H1 (cell line): ENCODE data around the gene CDH2. TPM values are rescaled to one million over a fixed set of nuclear protein-coding genes. Genes with fewer than 3 reads are reported as not detected.

Experiments
- CTCF ChIA-PET: fragments of 300-600 bp; sonication (Branson Sonifier 250); formaldehyde crosslinking; loops from one replicate; lab custom pipeline; 2021; ENCODE audit not compliant: partially characterized antibody; lab: Charles Lee
- POLR2A ChIA-PET: fragments of 300-600 bp; sonication (Branson Sonifier 250); formaldehyde crosslinking; loops from one replicate; lab custom pipeline; 2021; ENCODE audit warnings: inconsistent platforms; ENCODE audit not compliant: partially characterized antibody; lab: Charles Lee
- DNase-seq, 2 experiments: peaks; one replicate each; pipeline versions ENCODE4 v3.0.0 to v3.0.0-alpha.2; 2010 to 2022; ENCODE audit warnings: low spot score in 2 of 2, low read depth in 1 of 2, mixed read lengths in 1 of 2
- FAIRE-seq: peaks from 2 replicates; lab custom pipeline; 2011; peaks lifted over from hg19 to GRCh38; lab: Jason Lieb, UNC
- H2AFZ ChIP-seq: 2 replicates; pipeline ENCODE4 v1.8.1; 2012; ENCODE audit warnings: low read length, inconsistent platforms
- H2AK5ac ChIP-seq: 2 replicates; pipeline ENCODE4 v1.6.1; 2013; ENCODE audit warnings: low read depth, low read length
- H2BK120ac ChIP-seq: replicated peaks from 2 replicates; pipeline ENCODE3; 2013; ENCODE audit warnings: low read depth, low read length, inconsistent platforms
- H2BK12ac ChIP-seq: 2 replicates; pipeline ENCODE4 v1.6.1; 2013; ENCODE audit warnings: low read depth, low read length
- H2BK15ac ChIP-seq: 2 replicates; pipeline ENCODE4 v1.6.1; 2013; ENCODE audit warnings: low read length
- H2BK20ac ChIP-seq: 2 replicates; pipeline ENCODE4 v1.6.1; 2013; ENCODE audit warnings: low read length
- H2BK5ac ChIP-seq: 2 replicates; pipeline ENCODE4 v1.6.1; 2013; ENCODE audit warnings: low read depth, low read length
- H3K14ac ChIP-seq: 2 replicates; pipeline ENCODE4 v1.6.1; 2013; ENCODE audit warnings: inconsistent platforms; ENCODE audit not compliant: insufficient read length
- H3K18ac ChIP-seq: 2 replicates; pipeline ENCODE4 v1.6.1; 2013; ENCODE audit warnings: low read length; ENCODE audit errors: extremely low read depth
- H3K23ac ChIP-seq: 2 replicates; pipeline ENCODE4 v1.6.1; 2013; ENCODE audit warnings: inconsistent platforms; ENCODE audit not compliant: insufficient read length
- H3K23me2 ChIP-seq: 2 replicates; pipeline ENCODE4 v1.6.1; 2013; ENCODE audit warnings: low read depth, low read length
- H3K27ac ChIP-seq: 2 replicates; pipeline ENCODE4 v1.6.1; 2011; ENCODE audit warnings: low read depth, low read length, inconsistent platforms
- H3K27me3 ChIP-seq, 4 experiments: replicated peaks in 1 of 4; 1 replicate in 1 of 4; 2 replicates in 3 of 4; pipeline versions ENCODE4 v1.6.1 to v1.8.1; 2011 to 2013; ENCODE audit warnings: low read length in 3 of 4, mild to moderate bottlenecking in 3 of 4, inconsistent platforms in 2 of 4, mixed read lengths in 2 of 4, moderate library complexity in 1 of 4; ENCODE audit not compliant: control insufficient read depth in 3 of 4, insufficient read depth in 3 of 4; ENCODE audit errors: extremely low read depth in 1 of 4
- H3K36me3 ChIP-seq, 4 experiments: 2 replicates each; pipeline versions ENCODE4 v1.6.1 to v1.8.1; 2011 to 2013; ENCODE audit warnings: mild to moderate bottlenecking in 4 of 4, low read length in 3 of 4, moderate library complexity in 2 of 4, control low read depth in 1 of 4, inconsistent platforms in 1 of 4; ENCODE audit not compliant: insufficient read depth in 4 of 4, control insufficient read depth in 2 of 4
- H3K4ac ChIP-seq: replicated peaks from 2 replicates; pipeline ENCODE3; 2013; ENCODE audit warnings: low read length, low read depth, mixed read lengths, inconsistent platforms; ENCODE audit not compliant: insufficient read length
- H3K4me1 ChIP-seq, 4 experiments: replicated peaks in 1 of 4; 1 replicate in 1 of 4; 2 replicates in 3 of 4; pipeline versions ENCODE4 v1.6.1 to v1.8.1; 2011 to 2013; ENCODE audit warnings: low read length in 3 of 4, inconsistent platforms in 2 of 4, mixed read lengths in 1 of 4; ENCODE audit not compliant: insufficient read depth in 4 of 4, control insufficient read depth in 3 of 4
- H3K4me2 ChIP-seq, 2 experiments: 2 replicates each; pipeline versions ENCODE4 v1.6.1 to v1.8.1; 2011 to 2013; ENCODE audit warnings: low read depth in 2 of 2, low read length in 2 of 2, control low read depth in 1 of 2, inconsistent platforms in 1 of 2, mild to moderate bottlenecking in 1 of 2; ENCODE audit not compliant: insufficient read depth in 1 of 2
- H3K4me3 ChIP-seq, 4 experiments: fragments of 200-600, 300-600 bp in 1 of 4; sonication (generic), shearing (Covaris generic), sonication (Bioruptor Twin) in 1 of 4; 2 replicates each; pipeline versions ENCODE4 v1.5.1 to v1.8.1; 2011 to 2016; ENCODE audit warnings: low read length in 4 of 4, low read depth in 3 of 4, control low read depth in 2 of 4, inconsistent platforms in 2 of 4, mild to moderate bottlenecking in 2 of 4, mixed read lengths in 1 of 4, moderate library complexity in 1 of 4; ENCODE audit not compliant: insufficient read depth in 2 of 4; ENCODE audit errors: extremely low read depth in 1 of 4
- H3K56ac ChIP-seq: replicated peaks from 2 replicates; pipeline ENCODE3; 2013; ENCODE audit warnings: low read depth, mild to moderate bottlenecking, mixed read lengths, low read length, inconsistent platforms; ENCODE audit not compliant: insufficient read length
- H3K79me1 ChIP-seq: 2 replicates; pipeline ENCODE4 v1.6.1; 2013; ENCODE audit warnings: low read depth, low read length, control low read depth
- H3K79me2 ChIP-seq, 2 experiments: 2 replicates each; pipeline versions ENCODE4 v1.6.1 to v1.8.1; 2012 to 2013; ENCODE audit warnings: low read length in 2 of 2, mild to moderate bottlenecking in 2 of 2, inconsistent platforms in 1 of 2; ENCODE audit not compliant: insufficient read depth in 2 of 2, control insufficient read depth in 1 of 2
- H3K9ac ChIP-seq, 4 experiments: replicated peaks in 1 of 4; 1 replicate in 1 of 4; 2 replicates in 3 of 4; pipeline versions ENCODE4 v1.6.1 to v1.8.1; 2011 to 2013; ENCODE audit warnings: low read depth in 3 of 4, low read length in 3 of 4, control low read depth in 2 of 4, mild to moderate bottlenecking in 2 of 4, moderate library complexity in 2 of 4, inconsistent platforms in 1 of 4; ENCODE audit errors: extremely low read depth in 1 of 4
- H3K9me3 ChIP-seq, 2 experiments: 2 replicates each; pipeline versions ENCODE4 v1.6.1 to v1.8.1; 2012 to 2013; ENCODE audit warnings: mild to moderate bottlenecking in 2 of 2, moderate library complexity in 2 of 2, control low read depth in 1 of 2, inconsistent platforms in 1 of 2, low read depth in 1 of 2, low read length in 1 of 2, mixed read lengths in 1 of 2; ENCODE audit not compliant: insufficient read depth in 2 of 2
- H4K20me1 ChIP-seq, 2 experiments: replicated peaks in 1 of 2; 2 replicates each; pipeline versions ENCODE3 to v1.8.1; 2011 to 2013; ENCODE audit warnings: inconsistent platforms in 2 of 2, low read length in 2 of 2, mild to moderate bottlenecking in 1 of 2; ENCODE audit not compliant: insufficient read depth in 2 of 2, control insufficient read depth in 1 of 2
- H4K5ac ChIP-seq: 2 replicates; pipeline ENCODE4 v1.6.1; 2013; ENCODE audit warnings: low read length, low read depth, mixed read lengths, inconsistent platforms; ENCODE audit not compliant: insufficient read length
- H4K8ac ChIP-seq: 2 replicates; pipeline ENCODE4 v1.8.0; 2013; ENCODE audit warnings: mild to moderate bottlenecking, moderate library complexity, low read length, inconsistent platforms; ENCODE audit not compliant: insufficient read depth; ENCODE audit errors: extremely low read depth
- H4K91ac ChIP-seq: replicated peaks from 2 replicates; pipeline ENCODE3; 2013; ENCODE audit warnings: low read length, mixed read lengths, inconsistent platforms; ENCODE audit not compliant: insufficient read length
- CEBPB ChIP-seq: IDR thresholded peaks from 2 replicates; pipeline ENCODE4 v1.6.1; 2012; ENCODE audit warnings: low read depth, low read length
- CHD1 ChIP-seq: IDR thresholded peaks from 2 replicates; pipeline ENCODE4 v1.6.1; 2012; ENCODE audit warnings: low read depth, low read length, improper control_type of control experiment
- CREB1 ChIP-seq: IDR thresholded peaks from 2 replicates; pipeline ENCODE4 v1.6.1; 2012; ENCODE audit warnings: inconsistent platforms
- CTCF ChIP-seq, 3 experiments: IDR thresholded peaks; 1 replicate in 2 of 3; 2 replicates in 1 of 3; pipeline versions ENCODE4 v1.5.1 to v1.6.1; 2011; ENCODE audit warnings: low read length in 3 of 3, mild to moderate bottlenecking in 3 of 3, inconsistent platforms in 2 of 3, low read depth in 1 of 3, moderate library complexity in 1 of 3; ENCODE audit not compliant: insufficient read depth in 1 of 3; ENCODE audit errors: control extremely low read depth in 1 of 3
- KDM4A ChIP-seq: IDR thresholded peaks from one replicate; pipeline ENCODE4 v1.7.1; 2012; ENCODE audit warnings: low read depth, mild to moderate bottlenecking, moderate library complexity, low read length, inconsistent platforms; ENCODE audit not compliant: severe bottlenecking
- POLR2A ChIP-seq, 2 experiments: IDR thresholded peaks; 1 replicate in 1 of 2; 2 replicates in 1 of 2; pipeline ENCODE4 v1.6.1; 2011; ENCODE audit warnings: low read depth in 2 of 2, low read length in 2 of 2, mild to moderate bottlenecking in 2 of 2; ENCODE audit errors: control extremely low read depth in 1 of 2
- SIN3A ChIP-seq, 2 experiments: IDR thresholded peaks in 1 of 2; conservative IDR thresholded peaks in 1 of 2; 2 replicates each; pipeline ENCODE4 v1.6.1; 2011 to 2012; ENCODE audit warnings: low read length in 2 of 2, improper control_type of control experiment in 1 of 2, low read depth in 1 of 2, mild to moderate bottlenecking in 1 of 2
- WGBS, 2 experiments: shearing (Covaris generic) in 1 of 2; methylation state at CpG; one replicate each; pipeline versions ENCODE4 v1.1.6 to v1.1.7; 2013 to 2015; ENCODE audit warnings: low lambda C conversion rate in 2 of 2, mixed read lengths in 2 of 2, inconsistent platforms in 1 of 2, low coverage in 1 of 2, missing lambda C conversion rate in 1 of 2; ENCODE audit not compliant: insufficient replicate concordance in 2 of 2, insufficient coverage in 1 of 2, insufficient read length in 1 of 2; ENCODE audit errors: extremely low coverage in 1 of 2, missing lambda C conversion rate in 1 of 2; 5-methylcytosine and 5-hydroxymethylcytosine counted together
- polyA plus RNA-seq, 7 experiments: library from polyadenylated mRNA; depleted of rRNA in 3 of 7; stranded (reverse) in 5 of 7; unstranded in 2 of 7; fragments of >200 nt in 5 of 7; fragments of 200-250 nt in 2 of 7; gene quantifications; 1 replicate in 5 of 7; 2 replicates in 1 of 7; 4 replicates in 1 of 7; pipeline versions ENCODE4 v1.2.1 to v1.2.3, GENCODE V29; 2011 to 2013; ENCODE audit warnings: missing spikeins in 2 of 7, mixed read lengths in 2 of 7
- total RNA-seq: library from RNA; stranded (reverse); fragmentation: NEBNext Ultra II Directional; extraction: Animal tissue kit (Norgen Biotek cat#: 25700); gene quantifications from 2 replicates; pipeline ENCODE4 v1.2.1, GENCODE V29; 2021

The CDH2 gene
- total and polyA plus RNA-seq, 2 of the 8 experiments (the other 6 are each of a cell fraction or from before 2014, with no cell fraction given), result 15.0 to 56.5 TPM

GRCh38 chr18:28125051-28125450, 51.9 kb downstream of the CDH2 start:
- no peak overlapping the region for H2BK12ac ChIP-seq
- no peak overlapping the region for H3K4me3 ChIP-seq
- DNase-seq, result no peak

More at GRCh38 chr18:28125051-28125450, 51.9 kb downstream of the CDH2 start:
- Histone ChIP-seq H3K27ac (no peak overlapping the region), H3K23me2 (no peaks in the 10 kb centered on the region), H4K8ac (no peak overlapping the region), H2BK5ac (no peak overlapping the region), H3K9me3 (no peaks in the 10 kb centered on the region), H3K9ac (no peak overlapping the region), H3K14ac (no peak overlapping the region), H3K4me1 (peaks cover 0 to 6% (median 0%) of the 10 kb centered on the region in 4 experiments; a peak in 1 of 7 replicates), H2BK15ac (no peak overlapping the region), H3K36me3 (no peaks in the 10 kb centered on the region; a peak in 1 of 8 replicates), H3K79me1 (no peaks in the 10 kb centered on the region), H2BK20ac (no peak overlapping the region), H3K4ac (no peak overlapping the region), H2AFZ (no peak overlapping the region), H3K56ac (no peak overlapping the region), H3K23ac (no peak overlapping the region), H2BK120ac (no peak overlapping the region), H3K27me3 (no peaks in the 10 kb centered on the region)
- ChIA-PET POLR2A (no interaction called here), CTCF (interaction anchor here (0.6 kb wide), 1 partner anchor 96 kb away, joined by 3 read pairs; no protein-coding TSS in a partner anchor)
- TF ChIP-seq KDM4A (no peak), CEBPB (no peak), SIN3A (conservative IDR thresholded peaks at IDR 0.05 in 1 of 2, IDR thresholded peaks at IDR 0.05 in 1 of 2; ENCODE audit: low read depth in 1 of 2, low read length in 2 of 2) (no peak), CHD1 (no peak), CREB1 (no peak), CTCF (IDR thresholded peaks at IDR 0.05; ENCODE audit: control extremely low read depth in 1 of 3, insufficient read depth in 1 of 3, low read depth in 1 of 3, low read length in 3 of 3) (no peak), POLR2A (IDR thresholded peaks at IDR 0.05; ENCODE audit: control extremely low read depth in 1 of 2, low read depth in 2 of 2, low read length in 2 of 2) (no peak)
- TF ChIP-seq, all 59 proteins: peak for 0
- Histone ChIP-seq H3K18ac (no peak overlapping the region), H4K91ac (no peak overlapping the region), H4K5ac (no peak overlapping the region), H3K4me2 (no peak overlapping the region), H3K79me2 (no peaks in the 10 kb centered on the region), H4K20me1 (no peaks in the 10 kb centered on the region), H2AK5ac (no peak overlapping the region)
- no peak for FAIRE-seq
- 97% methylated on average over 3 of the region's 3 CpGs; no CpG with 5 or more reads in 1 of the 2 experiments for WGBS, 2 experiments
